ENCODE data around the gene FBXO31. TPM values are rescaled to one million over a fixed set of nuclear protein-coding genes. Genes with fewer than 3 reads are reported as not detected.

The FBXO31 gene
- polyA plus RNA-seq, 3 donors from 2014 or later: 13.0 to 24.8 (median 14.9) TPM

DNA sequence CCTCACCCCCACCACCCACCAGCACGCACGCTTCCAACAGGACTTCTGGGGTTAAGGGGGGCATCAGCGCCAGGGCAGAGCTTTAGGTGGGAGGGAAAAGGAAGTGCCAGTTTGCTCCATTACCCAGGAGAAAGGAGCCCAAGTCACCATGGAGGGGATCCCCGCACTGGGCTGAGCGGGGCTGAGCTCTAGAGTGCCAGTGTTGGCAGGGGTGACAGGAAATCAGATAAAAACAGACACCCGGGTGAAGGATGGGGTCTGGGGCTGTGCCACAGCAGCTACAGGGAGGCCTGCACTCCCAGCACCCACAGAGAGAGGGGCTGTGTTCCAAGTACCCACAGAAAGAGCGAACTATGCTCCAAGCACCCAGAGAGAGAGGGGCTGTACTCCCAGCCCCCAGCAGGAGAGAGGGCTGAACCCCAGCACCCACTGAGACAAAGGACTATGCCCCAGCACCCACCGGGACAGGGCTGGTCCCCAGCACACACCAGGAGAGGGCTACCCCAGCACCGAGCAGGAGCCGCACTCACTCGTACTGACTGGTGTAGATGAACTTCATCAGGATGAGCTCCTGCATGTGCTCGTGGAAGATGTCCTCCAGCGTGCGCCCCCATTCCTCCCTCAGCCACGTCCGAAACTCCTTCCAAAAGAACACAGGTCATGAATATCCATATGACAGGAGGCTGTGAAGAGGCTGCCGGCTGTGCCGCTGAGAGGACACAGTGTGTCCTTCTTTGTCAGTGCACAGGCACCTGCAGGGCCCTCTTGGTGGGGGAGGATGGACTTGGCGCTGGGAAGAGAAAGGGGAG, 47.7 kb downstream of the FBXO31 start:
- no peak overlapping the region for H3K4me3 Mint-ChIP-seq
- no peak for DNase-seq
- H3K36me3 Mint-ChIP-seq: peaks cover 3 to 17% (median 7%) of the 10 kb centered on the region in 3 donors
- peak overlapping the region in 1 of 6 donors; percentile 64 for H3K27ac Mint-ChIP-seq
- peaks cover 10% of the 10 kb centered on the region in 2 donors for H3K4me1 Mint-ChIP-seq
- H3K9me3 Mint-ChIP-seq: no peaks in the 10 kb centered on the region
- H3K27me3 Mint-ChIP-seq (ENCODE audit: low read depth in 3 of 3): peaks cover 0 to 7% (median 3%) of the 10 kb centered on the region in 3 donors

DNA sequence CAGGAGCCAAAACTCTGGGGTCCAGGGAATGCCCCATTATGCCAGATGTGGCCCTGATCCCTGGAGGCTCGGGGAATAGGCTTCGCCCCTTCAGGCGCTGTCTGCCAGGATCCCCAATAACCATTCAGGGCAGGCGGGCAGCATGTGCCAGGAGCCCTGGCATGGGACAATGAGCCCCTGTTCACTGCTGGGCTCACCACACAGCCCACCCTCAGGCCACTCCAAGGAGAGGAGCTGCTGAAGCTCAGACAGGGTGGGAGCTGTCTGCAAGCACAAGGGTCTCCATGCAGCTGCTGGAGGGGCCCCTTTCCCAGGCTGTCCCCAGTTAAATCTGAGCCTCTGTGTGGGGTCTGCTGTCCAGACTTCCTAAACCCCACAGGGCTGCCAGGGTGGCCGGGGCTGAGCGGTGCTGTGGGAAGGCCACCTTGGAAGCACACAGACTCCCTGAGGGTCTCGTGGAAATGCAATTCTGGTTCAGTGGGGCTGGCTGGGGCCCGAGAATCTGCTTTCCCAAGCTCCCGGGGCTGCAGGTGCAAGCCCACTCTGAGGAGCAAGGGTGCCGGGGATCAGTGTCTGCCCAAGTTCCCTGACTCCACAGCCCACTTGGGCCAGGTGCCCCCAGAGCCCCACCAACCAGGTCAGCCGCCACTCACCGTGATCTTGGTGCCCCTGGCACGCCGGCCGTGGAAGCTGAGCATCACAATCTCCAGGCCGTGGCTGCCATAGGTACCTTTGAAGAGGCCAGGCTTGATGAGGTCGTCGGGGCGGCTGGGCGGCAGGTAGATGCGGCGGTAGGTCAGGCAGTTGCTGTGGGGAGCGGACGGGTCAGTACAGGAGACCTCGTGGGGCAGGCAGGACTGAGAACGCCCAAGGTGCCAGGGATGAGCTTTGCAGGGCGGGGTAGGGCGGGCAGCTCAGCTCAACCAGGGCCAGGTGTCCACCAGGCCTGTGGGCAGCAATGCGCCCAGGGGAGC, 48.6 kb downstream of the FBXO31 start:
- no peak overlapping the region for H3K4me3 Mint-ChIP-seq
- H3K4me1 Mint-ChIP-seq: peaks cover 8 to 10% of the 10 kb centered on the region in 2 donors
- H3K9me3 Mint-ChIP-seq: no peaks in the 10 kb centered on the region
- peaks cover 3 to 21% (median 9%) of the 10 kb centered on the region in 3 donors for H3K36me3 Mint-ChIP-seq
- DNase-seq: no peak
- H3K27ac Mint-ChIP-seq: no peak overlapping the region
- peaks cover 0 to 7% (median 3%) of the 10 kb centered on the region in 3 donors for H3K27me3 Mint-ChIP-seq (ENCODE audit: low read depth in 3 of 3)

DNA sequence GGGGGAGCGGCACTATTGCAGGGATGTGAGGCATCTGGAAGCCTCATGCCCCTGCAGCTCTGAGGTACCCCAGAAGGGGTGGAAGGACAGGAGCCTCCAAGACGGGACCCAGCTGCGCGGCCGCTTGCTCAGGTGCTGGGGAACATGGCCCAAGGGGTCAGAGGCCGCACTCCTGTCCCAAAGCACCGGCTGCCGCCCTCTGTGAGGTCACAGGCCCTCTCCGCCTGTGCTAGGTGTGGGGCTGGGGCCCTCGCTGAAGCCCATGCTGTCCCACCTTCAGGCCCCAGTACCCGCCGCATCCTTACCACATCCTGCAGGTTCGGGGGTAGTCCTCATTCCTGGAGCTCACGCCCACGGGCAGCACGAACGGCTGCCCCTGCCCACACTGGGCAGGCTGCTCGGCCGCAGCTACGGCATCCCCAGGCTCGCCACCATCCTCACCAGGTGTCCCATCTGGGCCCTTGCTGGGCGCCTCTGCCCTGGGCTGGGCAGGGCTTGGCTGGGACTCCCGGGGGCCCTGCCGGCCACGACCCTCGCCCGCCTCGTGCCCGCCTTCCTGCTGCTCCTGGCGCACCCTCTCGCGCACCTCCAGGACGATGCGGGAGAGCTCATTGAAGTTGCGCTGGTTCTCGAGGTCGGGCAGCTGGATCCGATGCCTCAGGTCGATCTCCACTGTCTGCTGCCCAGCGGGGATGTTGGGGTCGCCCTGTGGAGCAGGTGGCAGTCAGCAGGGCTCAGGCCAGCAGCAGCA, 49.8 kb downstream of the FBXO31 start:
- DNase-seq: no peak
- Mint-ChIP-seq H3K27me3 (ENCODE audit: low read depth in 3 of 3) (peaks cover 0 to 4% (median 2%) of the 10 kb centered on the region in 3 donors), H3K9me3 (no peaks in the 10 kb centered on the region), H3K4me1 (peaks cover 6 to 10% of the 10 kb centered on the region in 2 donors), H3K36me3 (peaks cover 3 to 14% (median 6%) of the 10 kb centered on the region in 3 donors), H3K27ac (no peak overlapping the region), H3K4me3 (no peak overlapping the region)

DNA sequence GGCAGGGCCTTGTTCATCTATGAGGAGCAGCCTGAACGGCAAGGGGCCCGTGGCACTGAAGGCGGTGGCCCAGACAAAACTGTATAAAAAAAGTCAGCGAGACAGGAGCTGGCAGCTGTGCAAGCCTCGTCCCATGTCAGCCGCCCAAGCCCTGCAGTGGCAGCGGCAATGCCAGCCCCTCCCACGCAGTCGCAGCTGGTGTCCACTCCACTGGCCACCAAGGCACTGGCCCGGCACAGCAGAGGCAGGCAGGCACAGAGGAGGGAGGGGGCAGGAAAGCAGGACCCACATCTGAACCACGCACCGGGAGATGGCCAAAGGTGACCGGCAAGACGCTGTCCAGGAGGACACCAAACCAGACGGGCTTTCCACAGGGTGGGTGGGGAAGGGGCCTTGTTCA, 50.5 kb downstream of the FBXO31 start:
- no peak for DNase-seq
- peaks cover 3 to 12% (median 4%) of the 10 kb centered on the region in 3 donors for H3K36me3 Mint-ChIP-seq
- H3K4me1 Mint-ChIP-seq: peaks cover 5 to 10% of the 10 kb centered on the region in 2 donors
- H3K27ac Mint-ChIP-seq: no peak overlapping the region
- H3K9me3 Mint-ChIP-seq: no peaks in the 10 kb centered on the region
- H3K27me3 Mint-ChIP-seq (ENCODE audit: low read depth in 3 of 3): peaks cover 0 to 2% (median 2%) of the 10 kb centered on the region in 3 donors
- no peak overlapping the region for H3K4me3 Mint-ChIP-seq

DNA sequence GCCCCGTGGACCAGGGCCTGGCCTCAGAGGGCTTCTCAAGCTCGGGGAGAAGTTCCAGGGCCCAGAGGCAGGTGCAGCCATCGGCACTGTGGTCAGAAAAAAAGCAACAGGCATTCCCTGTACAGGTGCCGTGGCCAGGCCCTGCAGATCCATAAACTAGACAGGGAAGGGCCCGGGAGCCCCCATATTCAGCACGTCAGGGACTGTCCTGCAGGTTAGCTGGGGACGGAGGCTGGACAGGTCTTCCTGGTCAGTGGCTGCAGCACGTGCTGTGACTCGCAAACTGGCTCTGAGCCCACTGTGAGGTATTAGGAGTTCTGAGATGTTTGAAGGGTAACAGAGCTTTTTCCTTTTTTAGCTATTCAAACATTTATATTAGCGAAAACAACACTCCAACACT, 51.4 kb downstream of the FBXO31 start:
- DNase-seq: no peak
- H3K27me3 Mint-ChIP-seq (ENCODE audit: low read depth in 3 of 3): peaks cover 0 to 2% (median 2%) of the 10 kb centered on the region in 3 donors
- no peak overlapping the region for H3K4me3 Mint-ChIP-seq
- peaks cover 0 to 9% (median 4%) of the 10 kb centered on the region in 3 donors for H3K36me3 Mint-ChIP-seq
- H3K27ac Mint-ChIP-seq: no peak overlapping the region
- no peaks in the 10 kb centered on the region for H3K9me3 Mint-ChIP-seq
- H3K4me1 Mint-ChIP-seq: peaks cover under 1 to 5% of the 10 kb centered on the region in 2 donors

DNA sequence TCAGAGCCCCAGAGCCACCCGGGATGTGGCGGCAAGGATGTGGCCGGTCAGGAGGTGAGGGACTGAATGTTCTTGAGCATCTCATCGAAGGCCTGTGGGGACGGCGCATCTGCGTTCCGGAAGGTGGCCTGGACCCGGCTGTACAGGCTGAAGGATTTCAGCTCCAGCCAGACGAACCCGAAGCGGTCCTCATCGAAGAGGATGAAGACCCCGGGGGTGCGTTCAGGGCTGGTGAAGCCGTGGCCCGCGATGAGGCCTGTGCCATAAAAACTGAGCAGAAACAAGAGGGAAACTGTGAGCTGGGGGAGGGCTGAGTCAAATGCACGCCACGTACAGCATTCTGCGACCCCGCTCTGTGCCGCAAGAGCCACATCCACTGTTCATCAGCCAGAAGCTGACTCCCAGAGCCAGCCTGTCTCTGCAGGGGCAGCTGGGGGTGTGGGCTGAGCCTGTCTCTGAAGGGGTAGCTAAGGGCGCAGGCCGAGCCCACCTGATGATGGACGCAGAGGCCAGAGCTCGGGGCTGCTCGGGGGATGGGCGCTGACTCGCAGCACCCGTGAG, 52.3 kb downstream of the FBXO31 start:
- Mint-ChIP-seq H3K27ac (no peak overlapping the region), H3K4me1 (no peaks in the 10 kb centered on the region), H3K4me3 (no peak overlapping the region), H3K36me3 (peaks cover 0 to 8% (median 4%) of the 10 kb centered on the region in 3 donors), H3K9me3 (no peaks in the 10 kb centered on the region), H3K27me3 (ENCODE audit: low read depth in 3 of 3) (peaks cover 0 to 2% (median 2%) of the 10 kb centered on the region in 3 donors)
- DNase-seq: no peak

DNA sequence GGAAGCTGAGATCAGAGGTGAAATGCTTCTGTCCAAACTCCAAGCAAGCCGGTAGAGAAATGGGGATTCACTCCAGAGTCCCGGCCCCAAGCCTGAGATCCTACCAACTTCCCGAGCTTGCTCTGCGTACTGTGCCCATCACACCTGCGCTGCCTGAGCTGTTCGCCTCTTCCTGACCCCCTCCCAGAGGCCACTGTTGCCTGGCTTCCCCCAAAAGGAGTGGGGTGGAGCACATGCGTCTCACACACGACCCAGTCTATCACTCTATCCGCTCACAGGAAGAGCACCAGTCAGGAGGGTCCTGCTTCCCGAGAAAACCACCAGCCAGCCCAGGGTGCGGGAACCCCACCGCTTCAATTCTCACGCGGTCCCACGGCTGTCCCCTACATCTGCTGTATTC, 52.9 kb downstream of the FBXO31 start:
- Mint-ChIP-seq H3K4me1 (no peaks in the 10 kb centered on the region), H3K27ac (no peak overlapping the region), H3K4me3 (no peak overlapping the region), H3K9me3 (no peaks in the 10 kb centered on the region), H3K27me3 (ENCODE audit: low read depth in 3 of 3) (peaks cover 0 to 2% (median 2%) of the 10 kb centered on the region in 3 donors), H3K36me3 (peaks cover 0 to 8% (median 4%) of the 10 kb centered on the region in 3 donors)
- DNase-seq: no peak

DNA sequence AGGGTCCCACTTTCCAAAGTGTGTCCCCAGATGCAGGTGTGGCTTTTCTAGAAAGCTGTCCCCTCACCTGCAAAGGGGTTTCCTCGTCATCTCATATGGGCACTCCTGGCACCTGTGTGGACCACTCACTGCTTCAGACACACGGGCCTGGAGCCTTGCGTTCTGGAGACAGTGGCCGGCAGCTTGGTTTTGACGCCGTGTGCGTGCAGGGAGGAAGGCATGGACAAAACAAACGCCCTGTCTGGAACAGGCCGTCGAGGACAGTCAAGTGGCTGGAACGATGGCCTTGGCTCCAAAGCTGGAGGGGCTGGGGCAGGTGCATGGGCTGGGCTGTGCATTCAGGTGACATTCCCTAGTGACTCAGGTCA, 53.3 kb downstream of the FBXO31 start:
- H3K9me3 Mint-ChIP-seq: no peaks in the 10 kb centered on the region
- H3K27ac Mint-ChIP-seq: no peak overlapping the region
- peaks cover 0 to 2% (median 1%) of the 10 kb centered on the region in 3 donors for H3K27me3 Mint-ChIP-seq (ENCODE audit: low read depth in 3 of 3)
- no peak overlapping the region for H3K4me3 Mint-ChIP-seq
- no peak for DNase-seq
- H3K36me3 Mint-ChIP-seq: peaks cover 0 to 8% (median 4%) of the 10 kb centered on the region in 3 donors
- H3K4me1 Mint-ChIP-seq: no peaks in the 10 kb centered on the region

DNA sequence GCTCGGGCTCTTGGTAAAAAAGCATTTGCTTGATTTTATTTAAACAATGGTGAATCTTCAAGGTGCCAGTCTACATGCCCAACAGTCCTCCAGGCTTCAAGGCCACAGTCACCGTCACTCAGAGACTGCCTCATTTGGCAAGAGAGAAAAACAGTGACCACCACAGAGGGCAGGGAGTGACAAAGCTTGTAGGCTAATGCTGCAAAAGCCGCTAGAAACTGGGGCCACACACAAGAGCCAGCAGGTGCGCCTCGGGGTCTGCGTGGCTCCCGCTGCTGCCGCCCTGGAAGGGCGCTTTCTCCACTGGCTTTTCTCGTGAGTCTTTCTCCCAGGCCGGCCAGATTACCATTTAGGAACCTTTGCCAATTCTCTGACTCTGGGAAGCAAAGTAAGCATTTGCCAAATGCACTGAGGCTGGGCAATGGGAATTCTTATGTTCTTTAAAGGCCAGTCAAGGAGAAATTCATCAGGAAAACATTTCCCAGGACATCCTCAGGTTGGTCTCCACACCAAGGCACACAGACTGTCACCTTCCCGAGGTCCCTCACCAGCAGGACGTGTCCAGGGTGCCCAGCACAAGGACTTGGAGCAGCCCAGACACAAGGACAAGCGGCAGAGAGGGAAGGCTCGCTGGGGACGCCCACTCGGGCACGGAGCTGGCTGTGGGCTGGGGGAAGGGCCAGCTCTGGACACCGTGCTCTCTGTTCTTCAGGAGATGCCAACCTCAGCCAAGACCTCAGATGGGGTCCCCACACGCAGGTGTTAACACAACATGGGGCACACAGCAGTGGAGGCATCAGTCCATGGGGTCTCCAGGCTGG, 53.9 kb downstream of the FBXO31 start:
- DNase-seq: no peak
- Mint-ChIP-seq H3K9me3 (no peaks in the 10 kb centered on the region), H3K4me3 (no peak overlapping the region), H3K4me1 (peaks cover 1 to 2% of the 10 kb centered on the region in 2 donors), H3K27ac (no peak overlapping the region), H3K36me3 (peaks cover 0 to 8% (median 4%) of the 10 kb centered on the region in 3 donors), H3K27me3 (ENCODE audit: low read depth in 3 of 3) (peaks cover 0 to 3% (median 0%) of the 10 kb centered on the region in 3 donors)

DNA sequence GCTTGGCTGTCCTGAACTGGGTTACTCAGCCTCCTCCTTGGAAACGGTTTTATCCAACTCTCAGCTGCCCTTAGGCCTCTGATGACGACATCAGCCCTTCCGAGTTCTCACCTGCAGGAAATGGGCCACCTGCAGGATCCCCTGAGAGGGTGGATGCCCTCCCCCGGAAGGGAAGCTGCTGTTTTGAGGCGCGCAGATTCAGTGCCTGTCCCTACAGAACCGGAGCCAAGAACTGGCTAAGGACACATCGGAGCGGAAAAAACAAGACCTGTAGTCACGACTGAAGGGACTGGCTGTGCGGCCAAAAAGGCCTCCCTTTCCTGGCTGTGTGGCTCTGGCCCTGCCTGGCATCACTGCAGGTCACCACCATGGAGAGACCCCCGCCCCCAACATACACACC, 54.7 kb downstream of the FBXO31 start:
- no peak overlapping the region for H3K4me3 Mint-ChIP-seq

DNA sequence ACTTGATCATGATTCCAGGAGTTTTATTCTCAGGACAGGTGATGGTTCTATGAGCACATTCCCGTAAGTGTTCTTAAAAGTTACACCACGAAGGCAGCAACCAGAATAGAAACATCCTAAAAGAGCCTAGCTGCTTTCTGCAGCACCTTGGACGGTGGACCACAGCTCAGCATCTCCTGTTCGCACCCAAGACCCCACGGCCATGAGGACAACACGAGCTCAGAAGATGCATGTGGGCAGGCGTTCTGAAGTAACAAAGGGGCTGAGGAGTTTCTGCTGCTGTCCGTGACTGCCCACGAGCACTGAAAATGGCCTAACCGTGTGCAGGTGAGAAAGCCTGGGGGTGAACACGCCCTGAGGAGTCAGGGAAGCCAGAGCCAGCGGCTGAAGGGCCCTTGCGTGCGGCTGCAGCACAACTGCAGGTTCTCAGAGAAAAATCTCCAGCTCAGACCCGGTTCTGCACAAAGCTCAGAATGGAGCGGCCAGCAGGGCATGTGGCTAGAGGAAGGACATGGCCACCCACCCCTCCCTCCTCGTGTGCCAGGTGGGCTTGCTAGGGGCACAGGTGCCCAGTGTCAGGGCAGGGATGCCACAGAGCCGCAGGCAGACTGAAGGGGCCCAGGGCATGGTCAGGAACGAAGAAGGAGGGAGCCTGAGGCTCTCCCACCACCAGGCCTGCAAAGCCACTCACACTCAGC, 55.6 kb downstream of the FBXO31 start:
- no peak overlapping the region for H3K27ac Mint-ChIP-seq
- H3K4me1 Mint-ChIP-seq: peaks cover 2 to 6% of the 10 kb centered on the region in 2 donors
- H3K27me3 Mint-ChIP-seq (ENCODE audit: low read depth in 3 of 3): peaks cover 0 to 5% (median 0%) of the 10 kb centered on the region in 3 donors
- DNase-seq: no peak
- H3K4me3 Mint-ChIP-seq: no peak overlapping the region
- H3K36me3 Mint-ChIP-seq: peaks cover 0 to 8% (median 4%) of the 10 kb centered on the region in 3 donors
- H3K9me3 Mint-ChIP-seq: no peaks in the 10 kb centered on the region

More for the DNA sequence above, 54.7 kb downstream of the FBXO31 start:
- Mint-ChIP-seq H3K9me3 (no peaks in the 10 kb centered on the region), H3K27ac (no peak overlapping the region), H3K4me1 (peaks cover 2 to 6% of the 10 kb centered on the region in 2 donors), H3K27me3 (ENCODE audit: low read depth in 3 of 3) (peaks cover 0 to 5% (median 0%) of the 10 kb centered on the region in 3 donors), H3K36me3 (peaks cover 0 to 8% (median 4%) of the 10 kb centered on the region in 3 donors)
- DNase-seq: no peak

DNA sequence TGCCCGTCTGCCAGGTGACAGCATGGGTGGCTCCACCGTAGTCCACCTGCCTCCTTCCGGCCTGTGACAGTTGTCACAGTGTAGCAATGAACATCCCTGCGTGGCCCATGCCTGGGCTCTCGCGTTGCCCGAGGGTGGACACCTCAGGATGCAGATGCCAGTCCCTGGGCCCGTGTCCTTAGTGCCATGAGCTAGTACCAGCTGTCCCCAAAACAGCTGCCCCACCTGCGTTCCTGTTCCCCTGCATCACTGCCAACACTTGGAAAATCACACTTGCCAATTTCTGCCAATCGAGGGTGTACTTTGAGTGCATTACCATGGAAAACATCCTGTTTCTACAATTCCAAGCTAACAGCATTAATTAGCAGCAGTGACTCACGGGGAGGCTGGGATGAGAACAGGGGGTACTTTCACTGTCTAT, 57.4 kb downstream of the FBXO31 start:
- H3K27me3 Mint-ChIP-seq (ENCODE audit: low read depth in 3 of 3): peaks cover 0 to 4% (median 2%) of the 10 kb centered on the region in 3 donors
- no peak overlapping the region for H3K4me3 Mint-ChIP-seq
- peak overlapping the region in 2 of 6 donors; percentile 2 to 52 for H3K27ac Mint-ChIP-seq
- no peaks in the 10 kb centered on the region for H3K9me3 Mint-ChIP-seq
- DNase-seq: no peak
- peaks cover 0 to 7% (median 4%) of the 10 kb centered on the region in 3 donors for H3K36me3 Mint-ChIP-seq
- H3K4me1 Mint-ChIP-seq: peaks cover 2 to 6% of the 10 kb centered on the region in 2 donors
